WTC11 (cell line): ENCODE measurements around the gene GPC6. TPM values are rescaled to one million over a fixed set of nuclear protein-coding genes. Genes with fewer than 3 reads are reported as not detected.

Experiments used
- ATAC-seq: fragments of 200-7000 bp; cut with Tn5 transposase; 2 replicates; pipeline ENCODE4 v1.10.0; 2021; ENCODE audit warnings: mild to moderate bottlenecking, moderate library complexity
- CTCF ChIA-PET: fragments of 300-600 bp; sonication (Branson Sonifier 250); formaldehyde crosslinking; loops from one replicate; lab custom pipeline; 2021; ENCODE audit warnings: antibody characterized with exemption; lab: Charles Lee
- POLR2A ChIA-PET: fragments of 350-600 bp; sonication (Branson Sonifier 250); formaldehyde crosslinking; loops from one replicate; lab custom pipeline; 2021; ENCODE audit warnings: antibody characterized with exemption; lab: Charles Lee
- DNase-seq: peaks from one replicate; pipeline ENCODE4 v3.0.0; 2021; ENCODE audit warnings: low spot score
- H3K27ac Mint-ChIP-seq: 2 replicates; pipeline ENCODE4 v1.8.0; 2021; ENCODE audit warnings: mixed read lengths
- H3K27me3 Mint-ChIP-seq: 2 replicates; pipeline ENCODE4 v1.8.0; 2021; ENCODE audit warnings: low read depth, mild to moderate bottlenecking, moderate library complexity, mixed read lengths
- H3K36me3 Mint-ChIP-seq: 2 replicates; pipeline ENCODE4 v1.8.0; 2021; ENCODE audit warnings: mixed read lengths
- H3K4me1 Mint-ChIP-seq: 2 replicates; pipeline ENCODE4 v1.8.0; 2022; ENCODE audit warnings: mixed read lengths
- H3K4me3 Mint-ChIP-seq: 2 replicates; pipeline ENCODE4 v1.8.0; 2021; ENCODE audit warnings: mild to moderate bottlenecking, moderate library complexity, mixed read lengths
- H3K9me3 Mint-ChIP-seq: 2 replicates; pipeline ENCODE4 v1.8.0; 2021; ENCODE audit warnings: mixed read lengths
- CTCF ChIP-seq: fragments of 200-600 bp; IDR thresholded peaks from 2 replicates; pipeline ENCODE4 v1.8.0; 2022; ENCODE audit warnings: antibody characterized with exemption
- E2F1 ChIP-seq: sonication (generic); formaldehyde crosslinking; IDR thresholded peaks from 2 replicates; pipeline ENCODE4 v1.8.0; 2022; ENCODE audit warnings: mild to moderate bottlenecking, missing genetic modification reagents
- EMX1 ChIP-seq: fragments of 250-450 bp; sonication (Bioruptor Pico); IDR thresholded peaks from 2 replicates; pipeline ENCODE4 v1.8.0; 2021; ENCODE audit warnings: mild to moderate bottlenecking
- FOXK1 ChIP-seq: sonication (generic); formaldehyde crosslinking; IDR thresholded peaks from 2 replicates; pipeline ENCODE4 v1.8.0; 2022; ENCODE audit warnings: mild to moderate bottlenecking, moderate library complexity, missing genetic modification reagents
- FOXP1 ChIP-seq: sonication (generic); formaldehyde crosslinking; IDR thresholded peaks from 2 replicates; pipeline ENCODE4 v1.8.0; 2022; ENCODE audit warnings: missing genetic modification reagents, mild to moderate bottlenecking, moderate library complexity, borderline replicate concordance
- JAZF1 ChIP-seq: fragments of 250-450 bp; sonication (Bioruptor Pico); IDR thresholded peaks from 2 replicates; pipeline ENCODE4 v1.9.0; 2021; ENCODE audit warnings: moderate library complexity, mild to moderate bottlenecking, inconsistent platforms
- KAT7 ChIP-seq: sonication (generic); formaldehyde crosslinking; IDR thresholded peaks from 2 replicates; pipeline ENCODE4 v1.8.1; 2023; ENCODE audit warnings: missing genetic modification reagents, mild to moderate bottlenecking, borderline replicate concordance
- MAX ChIP-seq: sonication (generic); formaldehyde crosslinking; IDR thresholded peaks from 2 replicates; pipeline ENCODE4 v1.8.0; 2022; ENCODE audit warnings: mild to moderate bottlenecking, missing genetic modification reagents
- NFYB ChIP-seq: sonication (generic); formaldehyde crosslinking; conservative IDR thresholded peaks from 2 replicates; pipeline ENCODE4 v1.8.0; 2022; ENCODE audit warnings: low read depth, missing genetic modification reagents
- PRRX2 ChIP-seq: fragments of 250-450 bp; sonication (Bioruptor Pico); IDR thresholded peaks from 2 replicates; pipeline ENCODE4 v1.8.0; 2021; ENCODE audit warnings: mild to moderate bottlenecking
- TEAD1 ChIP-seq: sonication (generic); formaldehyde crosslinking; IDR thresholded peaks from 2 replicates; pipeline ENCODE4 v1.8.0; 2022; ENCODE audit warnings: mild to moderate bottlenecking, missing genetic modification reagents
- ZMAT4 ChIP-seq: fragments of 250-450 bp; sonication (Bioruptor Pico); IDR thresholded peaks from 2 replicates; pipeline ENCODE4 v1.9.0; 2021; ENCODE audit warnings: mild to moderate bottlenecking
- ZNF317 ChIP-seq: sonication (generic); formaldehyde crosslinking; IDR thresholded peaks from 2 replicates; pipeline ENCODE4 v1.8.1; 2023; ENCODE audit warnings: low read depth, mild to moderate bottlenecking, moderate library complexity, missing genetic modification reagents, borderline replicate concordance
- ZNF425 ChIP-seq: fragments of 250-450 bp; sonication (Bioruptor Pico); conservative IDR thresholded peaks from 2 replicates; pipeline ENCODE4 v1.9.0; 2021; ENCODE audit warnings: mild to moderate bottlenecking
- total RNA-seq: library from RNA; stranded (reverse); gene quantifications from 3 replicates; pipeline ENCODE4 v1.2.3, GENCODE V29; 2021
- TF ChIP-seq, protein P1 (sequence below): sonication (generic); formaldehyde crosslinking; IDR thresholded peaks from 2 replicates; pipeline ENCODE4 v1.8.0; 2023; ENCODE audit warnings: mild to moderate bottlenecking, missing genetic modification reagents
- TF ChIP-seq, protein P2 (sequence below): sonication (generic); formaldehyde crosslinking; IDR thresholded peaks from 2 replicates; pipeline ENCODE4 v1.8.1; 2023; ENCODE audit warnings: mild to moderate bottlenecking, missing genetic modification reagents, borderline replicate concordance
- TF ChIP-seq, protein P3 (sequence below): fragments of 250-450 bp; sonication (Bioruptor Pico); IDR thresholded peaks from 2 replicates; pipeline ENCODE4 v1.9.0; 2021; ENCODE audit warnings: mild to moderate bottlenecking, borderline replicate concordance

GPC6 gene
- total RNA-seq, 1 experiment from 2014 or later: 19.5 TPM

- Mint-ChIP-seq H3K36me3 (no peaks in the 10 kb centered on the region), H3K4me3 (no peak overlapping the region), H3K27me3 (no peaks in the 10 kb centered on the region), H3K27ac (no peak overlapping the region), H3K4me1 (peaks cover 9% of the 10 kb centered on the region), H3K9me3 (no peaks in the 10 kb centered on the region)
- ChIA-PET POLR2A (no interaction called here), CTCF (no interaction called here)
- no peak for ATAC-seq
- no peak for DNase-seq
- no peak for TF ChIP-seq NFYB
Observed at GRCh38 chr13:94366677-94367076, 1140.1 kb downstream of the GPC6 start.

GRCh38 chr13:94369972-94370436, 1143.4 kb downstream of the GPC6 start:
- no peak overlapping the region for H3K27ac Mint-ChIP-seq
- H3K27me3 Mint-ChIP-seq: peaks cover 4% of the 10 kb centered on the region
- peaks cover 19% of the 10 kb centered on the region for H3K4me1 Mint-ChIP-seq
- CTCF ChIA-PET: no interaction called here
- H3K4me3 Mint-ChIP-seq: no peak overlapping the region
- ATAC-seq (no peak), DNase-seq (no peak)
- POLR2A ChIA-PET: no interaction called here
- H3K9me3 Mint-ChIP-seq: peaks cover 5% of the 10 kb centered on the region; the same call in 1 of the 2 replicates
- peaks cover 9% of the 10 kb centered on the region for H3K36me3 Mint-ChIP-seq
- no peak for TF ChIP-seq ZNF317
- no peak for TF ChIP-seq TEAD1 (CRISPR knock-in tag)
- TF ChIP-seq EMX1 (CRISPR knock-in tag): no peak
- TF ChIP-seq, protein P1, sequence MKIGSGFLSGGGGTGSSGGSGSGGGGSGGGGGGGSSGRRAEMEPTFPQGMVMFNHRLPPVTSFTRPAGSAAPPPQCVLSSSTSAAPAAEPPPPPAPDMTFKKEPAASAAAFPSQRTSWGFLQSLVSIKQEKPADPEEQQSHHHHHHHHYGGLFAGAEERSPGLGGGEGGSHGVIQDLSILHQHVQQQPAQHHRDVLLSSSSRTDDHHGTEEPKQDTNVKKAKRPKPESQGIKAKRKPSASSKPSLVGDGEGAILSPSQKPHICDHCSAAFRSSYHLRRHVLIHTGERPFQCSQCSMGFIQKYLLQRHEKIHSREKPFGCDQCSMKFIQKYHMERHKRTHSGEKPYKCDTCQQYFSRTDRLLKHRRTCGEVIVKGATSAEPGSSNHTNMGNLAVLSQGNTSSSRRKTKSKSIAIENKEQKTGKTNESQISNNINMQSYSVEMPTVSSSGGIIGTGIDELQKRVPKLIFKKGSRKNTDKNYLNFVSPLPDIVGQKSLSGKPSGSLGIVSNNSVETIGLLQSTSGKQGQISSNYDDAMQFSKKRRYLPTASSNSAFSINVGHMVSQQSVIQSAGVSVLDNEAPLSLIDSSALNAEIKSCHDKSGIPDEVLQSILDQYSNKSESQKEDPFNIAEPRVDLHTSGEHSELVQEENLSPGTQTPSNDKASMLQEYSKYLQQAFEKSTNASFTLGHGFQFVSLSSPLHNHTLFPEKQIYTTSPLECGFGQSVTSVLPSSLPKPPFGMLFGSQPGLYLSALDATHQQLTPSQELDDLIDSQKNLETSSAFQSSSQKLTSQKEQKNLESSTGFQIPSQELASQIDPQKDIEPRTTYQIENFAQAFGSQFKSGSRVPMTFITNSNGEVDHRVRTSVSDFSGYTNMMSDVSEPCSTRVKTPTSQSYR (CRISPR knock-in tag): no peak
- no peak for TF ChIP-seq PRRX2 (CRISPR knock-in tag)
- TF ChIP-seq KAT7: no peak
- no peak for TF ChIP-seq ZMAT4 (CRISPR knock-in tag)
- TF ChIP-seq ZNF425 (CRISPR knock-in tag): no peak
- no peak for TF ChIP-seq CTCF
- TF ChIP-seq, protein P2, sequence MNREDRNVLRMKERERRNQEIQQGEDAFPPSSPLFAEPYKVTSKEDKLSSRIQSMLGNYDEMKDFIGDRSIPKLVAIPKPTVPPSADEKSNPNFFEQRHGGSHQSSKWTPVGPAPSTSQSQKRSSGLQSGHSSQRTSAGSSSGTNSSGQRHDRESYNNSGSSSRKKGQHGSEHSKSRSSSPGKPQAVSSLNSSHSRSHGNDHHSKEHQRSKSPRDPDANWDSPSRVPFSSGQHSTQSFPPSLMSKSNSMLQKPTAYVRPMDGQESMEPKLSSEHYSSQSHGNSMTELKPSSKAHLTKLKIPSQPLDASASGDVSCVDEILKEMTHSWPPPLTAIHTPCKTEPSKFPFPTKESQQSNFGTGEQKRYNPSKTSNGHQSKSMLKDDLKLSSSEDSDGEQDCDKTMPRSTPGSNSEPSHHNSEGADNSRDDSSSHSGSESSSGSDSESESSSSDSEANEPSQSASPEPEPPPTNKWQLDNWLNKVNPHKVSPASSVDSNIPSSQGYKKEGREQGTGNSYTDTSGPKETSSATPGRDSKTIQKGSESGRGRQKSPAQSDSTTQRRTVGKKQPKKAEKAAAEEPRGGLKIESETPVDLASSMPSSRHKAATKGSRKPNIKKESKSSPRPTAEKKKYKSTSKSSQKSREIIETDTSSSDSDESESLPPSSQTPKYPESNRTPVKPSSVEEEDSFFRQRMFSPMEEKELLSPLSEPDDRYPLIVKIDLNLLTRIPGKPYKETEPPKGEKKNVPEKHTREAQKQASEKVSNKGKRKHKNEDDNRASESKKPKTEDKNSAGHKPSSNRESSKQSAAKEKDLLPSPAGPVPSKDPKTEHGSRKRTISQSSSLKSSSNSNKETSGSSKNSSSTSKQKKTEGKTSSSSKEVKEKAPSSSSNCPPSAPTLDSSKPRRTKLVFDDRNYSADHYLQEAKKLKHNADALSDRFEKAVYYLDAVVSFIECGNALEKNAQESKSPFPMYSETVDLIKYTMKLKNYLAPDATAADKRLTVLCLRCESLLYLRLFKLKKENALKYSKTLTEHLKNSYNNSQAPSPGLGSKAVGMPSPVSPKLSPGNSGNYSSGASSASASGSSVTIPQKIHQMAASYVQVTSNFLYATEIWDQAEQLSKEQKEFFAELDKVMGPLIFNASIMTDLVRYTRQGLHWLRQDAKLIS: no peak
- TF ChIP-seq MAX: no peak
- no peak for TF ChIP-seq E2F1
- no peak for TF ChIP-seq FOXK1 (CRISPR knock-in tag)
- TF ChIP-seq JAZF1 (CRISPR knock-in tag): no peak
- TF ChIP-seq, protein P3, sequence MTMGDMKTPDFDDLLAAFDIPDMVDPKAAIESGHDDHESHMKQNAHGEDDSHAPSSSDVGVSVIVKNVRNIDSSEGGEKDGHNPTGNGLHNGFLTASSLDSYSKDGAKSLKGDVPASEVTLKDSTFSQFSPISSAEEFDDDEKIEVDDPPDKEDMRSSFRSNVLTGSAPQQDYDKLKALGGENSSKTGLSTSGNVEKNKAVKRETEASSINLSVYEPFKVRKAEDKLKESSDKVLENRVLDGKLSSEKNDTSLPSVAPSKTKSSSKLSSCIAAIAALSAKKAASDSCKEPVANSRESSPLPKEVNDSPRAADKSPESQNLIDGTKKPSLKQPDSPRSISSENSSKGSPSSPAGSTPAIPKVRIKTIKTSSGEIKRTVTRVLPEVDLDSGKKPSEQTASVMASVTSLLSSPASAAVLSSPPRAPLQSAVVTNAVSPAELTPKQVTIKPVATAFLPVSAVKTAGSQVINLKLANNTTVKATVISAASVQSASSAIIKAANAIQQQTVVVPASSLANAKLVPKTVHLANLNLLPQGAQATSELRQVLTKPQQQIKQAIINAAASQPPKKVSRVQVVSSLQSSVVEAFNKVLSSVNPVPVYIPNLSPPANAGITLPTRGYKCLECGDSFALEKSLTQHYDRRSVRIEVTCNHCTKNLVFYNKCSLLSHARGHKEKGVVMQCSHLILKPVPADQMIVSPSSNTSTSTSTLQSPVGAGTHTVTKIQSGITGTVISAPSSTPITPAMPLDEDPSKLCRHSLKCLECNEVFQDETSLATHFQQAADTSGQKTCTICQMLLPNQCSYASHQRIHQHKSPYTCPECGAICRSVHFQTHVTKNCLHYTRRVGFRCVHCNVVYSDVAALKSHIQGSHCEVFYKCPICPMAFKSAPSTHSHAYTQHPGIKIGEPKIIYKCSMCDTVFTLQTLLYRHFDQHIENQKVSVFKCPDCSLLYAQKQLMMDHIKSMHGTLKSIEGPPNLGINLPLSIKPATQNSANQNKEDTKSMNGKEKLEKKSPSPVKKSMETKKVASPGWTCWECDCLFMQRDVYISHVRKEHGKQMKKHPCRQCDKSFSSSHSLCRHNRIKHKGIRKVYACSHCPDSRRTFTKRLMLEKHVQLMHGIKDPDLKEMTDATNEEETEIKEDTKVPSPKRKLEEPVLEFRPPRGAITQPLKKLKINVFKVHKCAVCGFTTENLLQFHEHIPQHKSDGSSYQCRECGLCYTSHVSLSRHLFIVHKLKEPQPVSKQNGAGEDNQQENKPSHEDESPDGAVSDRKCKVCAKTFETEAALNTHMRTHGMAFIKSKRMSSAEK: no peak
- no peak for TF ChIP-seq FOXP1
